AG10803 (cell line): Measurements from ENCODE around the gene AHRR.

Experiments used
- DNase-seq: peaks from one replicate; pipeline ENCODE4 v3.0.0; 2010; ENCODE audit warnings: low read depth
- H3K4me3 ChIP-seq: 2 replicates; pipeline ENCODE4 v1.5.1; 2011; ENCODE audit warnings: mild to moderate bottlenecking, low read length, control low read depth
- TF ChIP-seq, protein P1 (sequence below): conservative IDR thresholded peaks from 2 replicates; pipeline ENCODE4 v1.5.1; 2011; ENCODE audit warnings: mild to moderate bottlenecking, low read length, control low read depth, inconsistent platforms

Gene AHRR

GRCh38 chr5:425714-426113 is 104.2 kb downstream of the AHRR start:
- DNase-seq = no peak
- TF ChIP-seq, protein P1, sequence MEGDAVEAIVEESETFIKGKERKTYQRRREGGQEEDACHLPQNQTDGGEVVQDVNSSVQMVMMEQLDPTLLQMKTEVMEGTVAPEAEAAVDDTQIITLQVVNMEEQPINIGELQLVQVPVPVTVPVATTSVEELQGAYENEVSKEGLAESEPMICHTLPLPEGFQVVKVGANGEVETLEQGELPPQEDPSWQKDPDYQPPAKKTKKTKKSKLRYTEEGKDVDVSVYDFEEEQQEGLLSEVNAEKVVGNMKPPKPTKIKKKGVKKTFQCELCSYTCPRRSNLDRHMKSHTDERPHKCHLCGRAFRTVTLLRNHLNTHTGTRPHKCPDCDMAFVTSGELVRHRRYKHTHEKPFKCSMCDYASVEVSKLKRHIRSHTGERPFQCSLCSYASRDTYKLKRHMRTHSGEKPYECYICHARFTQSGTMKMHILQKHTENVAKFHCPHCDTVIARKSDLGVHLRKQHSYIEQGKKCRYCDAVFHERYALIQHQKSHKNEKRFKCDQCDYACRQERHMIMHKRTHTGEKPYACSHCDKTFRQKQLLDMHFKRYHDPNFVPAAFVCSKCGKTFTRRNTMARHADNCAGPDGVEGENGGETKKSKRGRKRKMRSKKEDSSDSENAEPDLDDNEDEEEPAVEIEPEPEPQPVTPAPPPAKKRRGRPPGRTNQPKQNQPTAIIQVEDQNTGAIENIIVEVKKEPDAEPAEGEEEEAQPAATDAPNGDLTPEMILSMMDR = peak; percentile 30; the same call in 1 of the 2 replicates
- no peak overlapping the region for H3K4me3 ChIP-seq

DNA sequence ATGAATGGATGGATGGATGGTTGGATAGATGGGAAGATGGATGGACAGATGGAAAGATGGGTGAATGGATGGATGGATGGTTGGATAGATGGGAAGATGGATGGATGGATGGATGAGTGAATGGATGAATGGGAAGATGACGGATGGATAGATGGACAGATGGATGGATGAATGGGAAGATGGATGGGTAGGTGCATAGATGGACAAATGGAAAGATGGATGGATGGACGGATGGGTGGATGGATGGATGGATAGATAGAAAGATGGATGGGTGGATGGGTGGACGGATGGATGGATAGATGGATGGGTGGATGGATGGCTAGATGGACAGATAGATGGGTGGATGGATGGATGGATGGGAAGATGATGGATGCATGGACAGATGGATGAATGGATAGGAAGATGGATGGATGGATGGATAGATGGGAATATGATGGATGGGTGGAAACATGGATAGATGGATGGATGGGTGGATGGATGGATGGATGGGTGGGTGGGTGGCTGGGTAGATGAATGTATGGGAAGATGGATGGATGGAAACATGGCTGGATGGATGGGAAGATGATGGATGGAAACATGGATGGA is 105.0 kb downstream of the AHRR start:
- TF ChIP-seq, protein P1 = no peak
- no peak for DNase-seq

GRCh38 chr5:427415-428087 is 106.0 kb downstream of the AHRR start:
- TF ChIP-seq, protein P1 = no peak
- no peak for DNase-seq
- H3K4me3 ChIP-seq = no peak overlapping the region

More for the DNA sequence above, 105.0 kb downstream of the AHRR start:
- H3K4me3 ChIP-seq = no peak overlapping the region

GRCh38 chr5:428219-428618 is 106.7 kb downstream of the AHRR start:
- H3K4me3 ChIP-seq = no peak overlapping the region
- TF ChIP-seq, protein P1 = no peak
- no peak for DNase-seq

- H3K4me3 ChIP-seq = no peak overlapping the region
- TF ChIP-seq, protein P1 = no peak
- no peak for DNase-seq
These were observed 107.4 kb downstream of the AHRR start for GRCh38 chr5:428754-429452.

DNA sequence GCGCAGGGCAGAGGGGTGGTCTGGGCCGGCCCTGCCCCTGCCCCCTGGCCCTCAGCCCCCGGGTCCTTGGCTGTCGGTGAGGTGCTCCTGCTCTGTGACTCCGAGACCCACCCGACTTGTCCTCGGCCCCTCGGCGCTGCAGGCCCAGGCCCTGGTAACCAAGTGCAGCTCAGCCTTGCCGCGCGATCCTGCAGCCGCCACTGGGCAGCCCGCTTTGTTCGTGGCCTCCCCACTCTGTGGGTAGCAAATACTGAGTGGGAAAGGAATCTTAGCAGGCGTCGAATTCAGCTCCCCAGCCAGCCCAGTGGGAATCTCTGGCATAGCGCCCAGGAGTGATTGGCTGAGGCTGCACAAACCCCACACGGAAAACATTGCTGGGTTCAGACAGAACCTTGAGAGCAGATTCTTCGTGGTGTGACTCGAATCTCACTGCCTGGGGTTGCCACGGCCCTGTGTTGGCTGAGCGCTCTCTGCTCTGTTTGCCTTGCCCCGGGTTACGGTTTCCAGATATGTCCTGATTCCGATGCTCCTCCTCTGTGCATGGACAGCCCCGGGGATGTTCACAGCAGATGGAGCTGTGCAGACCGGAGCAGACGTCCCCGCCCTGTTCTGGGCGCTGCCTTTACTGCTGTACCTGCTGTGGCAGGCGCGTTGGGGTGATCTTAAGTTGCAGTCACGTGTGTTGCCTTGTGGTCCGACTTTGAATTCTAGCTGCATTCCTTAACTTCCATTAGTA is 108.1 kb downstream of the AHRR start:
- DNase-seq = peak; percentile 83
- H3K4me3 ChIP-seq = no peak overlapping the region
- TF ChIP-seq, protein P1 = no peak
